Limb (tissue), 2 donors: ENCODE data around the gene VEGFD.

Experiments used
- DNase-seq, 2 donors: peaks; one replicate each; pipeline ENCODE4 v3.0.0-alpha.2; 2016; ENCODE audit errors: extremely low spot score in 2 of 2

VEGFD gene

GRCh38 chrX:15359701-15360100 is 24.5 kb downstream of the VEGFD start:
- no peak for DNase-seq

GRCh38 chrX:15358533-15358932 is 25.7 kb downstream of the VEGFD start:
- DNase-seq, result no peak

GRCh38 chrX:15356444-15356843 is 27.8 kb downstream of the VEGFD start:
- no peak for DNase-seq

- no peak for DNase-seq
Measured at GRCh38 chrX:15350329-15350996, 33.8 kb downstream of the VEGFD start.

GRCh38 chrX:15349046-15349445 is 35.2 kb downstream of the VEGFD start:
- DNase-seq, result peak; percentile 29 to 57

- DNase-seq, result no peak
Measured at GRCh38 chrX:15345976-15346375, 38.2 kb downstream of the VEGFD start.

GRCh38 chrX:15344106-15344505 is 40.1 kb downstream of the VEGFD start:
- DNase-seq, result no peak

- DNase-seq, result no peak
Measured at GRCh38 chrX:15343075-15343476, 41.1 kb downstream of the VEGFD start.

- DNase-seq, result no peak
Measured at GRCh38 chrX:15340867-15341266, 43.3 kb downstream of the VEGFD start.

- peak; percentile 22 to 32 for DNase-seq
Measured at GRCh38 chrX:15336023-15336413, 48.2 kb downstream of the VEGFD start.

GRCh38 chrX:15335135-15336022 is 48.8 kb downstream of the VEGFD start, which contains the start of gene PIGA:
TSS of gene PIGA (minus strand) at chrX:15335523. CDS start at chrX:15331930, 3,593 bp downstream.
- DNase-seq, result peak; percentile 89 to 93

- no peak for DNase-seq
Measured at GRCh38 chrX:15334561-15334960, 49.7 kb downstream of the VEGFD start.

GRCh38 chrX:15328821-15329220 is 55.4 kb downstream of the VEGFD start:
- no peak for DNase-seq

- no peak for DNase-seq
Measured at GRCh38 chrX:15328131-15328530, 56.1 kb downstream of the VEGFD start.

- no peak for DNase-seq
Measured at GRCh38 chrX:15322472-15322871, 61.7 kb downstream of the VEGFD start.

GRCh38 chrX:15322072-15322471 is 62.1 kb downstream of the VEGFD start:
- no peak for DNase-seq

- no peak for DNase-seq
Measured at GRCh38 chrX:15321447-15321846, 62.8 kb downstream of the VEGFD start.

GRCh38 chrX:15320297-15320696 is 63.9 kb downstream of the VEGFD start:
- DNase-seq, result no peak

GRCh38 chrX:15319075-15319474 is 65.1 kb downstream of the VEGFD start:
- DNase-seq, result no peak

- no peak for DNase-seq
Measured at GRCh38 chrX:15315509-15315908, 68.7 kb downstream of the VEGFD start, which contains the start of gene ASB11. TSS of gene ASB11 (minus strand) at chrX:15315640. CDS start at chrX:15315605, 35 bp downstream.

GRCh38 chrX:15314472-15314871 is 69.7 kb downstream of the VEGFD start:
- no peak for DNase-seq

- DNase-seq, result no peak
Measured at GRCh38 chrX:15311119-15311518, 73.1 kb downstream of the VEGFD start.

GRCh38 chrX:15310117-15310516 is 74.1 kb downstream of the VEGFD start:
- peak in 1 of 2 donors; percentile 55 for DNase-seq
